A673 (cell line): Measurements from ENCODE around the gene IFNAR1.
"Not testable (repeated sequence)": the region's sequence is repeated elsewhere in the genome, so short reads cannot be mapped to it uniquely, and the experiment has no call there.

ENCODE experiments used
- CTCF ChIP-seq: fragments of 300-800, 200-600 bp; sonication (generic); conservative IDR thresholded peaks from 2 replicates; pipeline ENCODE4 v1.5.1; 2017; ENCODE audit warnings: low read depth, mild to moderate bottlenecking, antibody characterized with exemption, low read length, moderate library complexity, mixed read lengths
- EZH2 ChIP-seq: fragments of 200-600 bp; sonication (generic); IDR thresholded peaks from 2 replicates; pipeline ENCODE4 v1.6.1; 2017; ENCODE audit warnings: borderline replicate concordance, low read depth, mild to moderate bottlenecking, mixed read lengths, antibody characterized with exemption, low read length; ENCODE audit not compliant: poor library complexity, severe bottlenecking

- not testable (repeated sequence) for TF ChIP-seq CTCF, EZH2
Observed at GRCh38 chr21:33363911-33364609, 39.3 kb downstream of the IFNAR1 start.
